OCI-LY1 (cell line): ENCODE measurements around the gene GALNT17.
A peak's percentile ranks its signal among the peaks of the same experiment; 100 is the strongest.
"Not testable (repeated sequence)": the region's sequence is repeated elsewhere in the genome, so short reads cannot be mapped to it uniquely, and the experiment has no call there.

Experiments
- H2AFZ ChIP-seq: fragments of 200-600 bp; sonication (generic), shearing (Covaris generic); 2 replicates; pipeline ENCODE4 v1.6.0; 2014; ENCODE audit warnings: antibody characterized with exemption, mild to moderate bottlenecking, low read length
- H3F3A ChIP-seq: fragments of 200-600 bp; sonication (generic), shearing (Covaris generic); 2 replicates; pipeline ENCODE4 v1.6.0; 2014; ENCODE audit warnings: mild to moderate bottlenecking, antibody characterized with exemption, low read length, moderate library complexity; ENCODE audit not compliant: insufficient read depth
- H3K27ac ChIP-seq: fragments of 200-600 bp; sonication (generic); 2 replicates; pipeline ENCODE4 v1.5.1; 2014; ENCODE audit warnings: low read length, mixed run types, mild to moderate bottlenecking, low read depth; ENCODE audit not compliant: poor library complexity, severe bottlenecking
- H3K27me3 ChIP-seq: fragments of 200-600 bp; sonication (generic); 2 replicates; pipeline ENCODE4 v1.6.0; 2014; ENCODE audit warnings: antibody characterized with exemption, mild to moderate bottlenecking, low read length, moderate library complexity; ENCODE audit not compliant: insufficient read depth
- H3K36me3 ChIP-seq: fragments of 200-600 bp; sonication (generic); 2 replicates; pipeline ENCODE4 v1.6.1; 2014; ENCODE audit warnings: mild to moderate bottlenecking, antibody characterized with exemption, low read length, moderate library complexity, mixed read lengths; ENCODE audit not compliant: insufficient read depth
- H3K4me1 ChIP-seq: fragments of 200-600 bp; sonication (generic); 2 replicates; pipeline ENCODE4 v1.5.1; 2014; ENCODE audit warnings: mild to moderate bottlenecking, low read length, moderate library complexity; ENCODE audit not compliant: insufficient read depth, severe bottlenecking
- H3K4me2 ChIP-seq: fragments of 200-600 bp; sonication (generic), shearing (Covaris generic); 2 replicates; pipeline ENCODE4 v1.6.1; 2014; ENCODE audit warnings: low read length
- H3K4me3 ChIP-seq: fragments of 200-600 bp; sonication (generic); 2 replicates; pipeline ENCODE4 v1.5.1; 2014; ENCODE audit warnings: low read length, low read depth, mild to moderate bottlenecking, mixed read lengths; ENCODE audit not compliant: poor library complexity, severe bottlenecking
- H3K79me2 ChIP-seq: fragments of 200-600 bp; shearing (Covaris generic); 2 replicates; pipeline ENCODE4 v1.6.1; 2016; ENCODE audit warnings: mixed run types, low read length, mixed read lengths; ENCODE audit not compliant: insufficient read depth
- H3K9ac ChIP-seq: fragments of 200-600 bp; sonication (generic), shearing (Covaris generic); 2 replicates; pipeline ENCODE4 v1.6.1; 2014; ENCODE audit warnings: mild to moderate bottlenecking, low read length, mixed read lengths
- H3K9me2 ChIP-seq: fragments of 200-600 bp; sonication (generic), shearing (Covaris generic); 2 replicates; pipeline ENCODE4 v1.6.1; 2014; ENCODE audit warnings: low read depth, mild to moderate bottlenecking, low read length, mixed read lengths
- H3K9me3 ChIP-seq: fragments of 200-600 bp; shearing (Covaris generic); 2 replicates; pipeline ENCODE4 v1.6.1; 2014; ENCODE audit warnings: low read length, mixed read lengths
- H4K20me1 ChIP-seq: fragments of 200-600 bp; sonication (generic), shearing (Covaris generic); 2 replicates; pipeline ENCODE4 v1.6.0; 2016; ENCODE audit warnings: mild to moderate bottlenecking, low read length; ENCODE audit not compliant: insufficient read depth
- EZH2 ChIP-seq: fragments of 200-600 bp; sonication (generic), shearing (Covaris generic); IDR thresholded peaks from 2 replicates; pipeline ENCODE4 v1.8.0; 2017; ENCODE audit warnings: borderline replicate concordance, mixed run types, mild to moderate bottlenecking, antibody characterized with exemption, low read length, moderate library complexity, mixed read lengths
- TF ChIP-seq, protein P1 (sequence below): fragments of 200-600 bp; sonication (generic), shearing (Covaris generic); IDR thresholded peaks from 2 replicates; pipeline ENCODE4 v1.5.1; 2017; ENCODE audit warnings: mild to moderate bottlenecking, antibody characterized with exemption, low read length, moderate library complexity, mixed read lengths

The GALNT17 gene

DNA sequence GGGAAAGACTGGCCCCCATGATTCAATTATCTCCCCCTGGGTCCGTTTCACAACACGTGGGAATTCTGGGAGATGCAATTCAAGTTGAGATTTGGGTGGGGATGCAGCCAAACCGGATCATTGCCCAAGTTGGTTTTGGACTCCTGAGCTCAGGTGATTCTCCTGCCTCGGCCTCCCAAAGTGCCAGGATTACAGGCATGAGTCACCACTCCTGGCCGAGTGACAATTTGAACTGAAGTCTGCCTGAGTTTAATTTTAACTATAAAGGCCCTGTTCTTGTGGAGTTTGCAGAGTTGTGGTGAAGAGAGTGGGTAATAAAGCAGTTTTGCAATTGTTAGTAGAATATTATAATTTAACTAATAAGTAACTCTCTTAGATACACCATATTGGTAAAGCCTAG, 78.3 kb downstream of the GALNT17 start:
- Histone ChIP-seq H3K4me3 (no peak overlapping the region), H4K20me1 (no peaks in the 10 kb centered on the region), H3K4me1 (no peaks in the 10 kb centered on the region), H3K9me3 (no peaks in the 10 kb centered on the region), H3K36me3 (no peaks in the 10 kb centered on the region), H3K9ac (no peak overlapping the region), H2AFZ (no peak overlapping the region), H3K27ac (no peak overlapping the region), H3K4me2 (no peak overlapping the region), H3F3A (no peaks in the 10 kb centered on the region), H3K79me2 (no peaks in the 10 kb centered on the region), H3K27me3 (no peaks in the 10 kb centered on the region), H3K9me2 (no peaks in the 10 kb centered on the region)
- TF ChIP-seq, protein P1, sequence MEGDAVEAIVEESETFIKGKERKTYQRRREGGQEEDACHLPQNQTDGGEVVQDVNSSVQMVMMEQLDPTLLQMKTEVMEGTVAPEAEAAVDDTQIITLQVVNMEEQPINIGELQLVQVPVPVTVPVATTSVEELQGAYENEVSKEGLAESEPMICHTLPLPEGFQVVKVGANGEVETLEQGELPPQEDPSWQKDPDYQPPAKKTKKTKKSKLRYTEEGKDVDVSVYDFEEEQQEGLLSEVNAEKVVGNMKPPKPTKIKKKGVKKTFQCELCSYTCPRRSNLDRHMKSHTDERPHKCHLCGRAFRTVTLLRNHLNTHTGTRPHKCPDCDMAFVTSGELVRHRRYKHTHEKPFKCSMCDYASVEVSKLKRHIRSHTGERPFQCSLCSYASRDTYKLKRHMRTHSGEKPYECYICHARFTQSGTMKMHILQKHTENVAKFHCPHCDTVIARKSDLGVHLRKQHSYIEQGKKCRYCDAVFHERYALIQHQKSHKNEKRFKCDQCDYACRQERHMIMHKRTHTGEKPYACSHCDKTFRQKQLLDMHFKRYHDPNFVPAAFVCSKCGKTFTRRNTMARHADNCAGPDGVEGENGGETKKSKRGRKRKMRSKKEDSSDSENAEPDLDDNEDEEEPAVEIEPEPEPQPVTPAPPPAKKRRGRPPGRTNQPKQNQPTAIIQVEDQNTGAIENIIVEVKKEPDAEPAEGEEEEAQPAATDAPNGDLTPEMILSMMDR, result no peak
- TF ChIP-seq EZH2, result no peak

DNA sequence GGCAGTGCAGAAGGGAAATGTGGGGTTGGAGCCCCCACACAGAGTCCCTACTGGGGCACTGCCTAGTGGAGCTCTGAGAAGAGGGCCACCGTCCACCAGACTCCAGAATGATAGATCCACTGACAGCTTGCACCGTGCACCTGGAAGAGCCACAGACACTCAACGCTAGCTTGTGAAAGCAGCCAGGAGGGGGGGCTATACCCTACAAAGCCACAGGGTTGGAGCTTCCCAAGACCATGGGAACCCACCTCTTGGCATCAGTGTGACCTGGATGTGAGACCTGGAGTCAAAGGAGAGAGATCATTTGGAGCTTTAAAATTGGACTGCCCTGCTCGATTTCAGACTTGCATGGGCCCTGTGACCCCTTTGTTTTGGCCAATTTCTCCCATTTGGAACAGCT, 80.5 kb downstream of the GALNT17 start:
- not testable (repeated sequence) for H3K79me2 ChIP-seq, H3K4me1 ChIP-seq, H4K20me1 ChIP-seq, H3K9ac ChIP-seq, H3K4me2 ChIP-seq, H3K27ac ChIP-seq, H3K36me3 ChIP-seq, H3K9me2 ChIP-seq, H3K9me3 ChIP-seq, H3F3A ChIP-seq, H3K4me3 ChIP-seq, H2AFZ ChIP-seq, H3K27me3 ChIP-seq

DNA sequence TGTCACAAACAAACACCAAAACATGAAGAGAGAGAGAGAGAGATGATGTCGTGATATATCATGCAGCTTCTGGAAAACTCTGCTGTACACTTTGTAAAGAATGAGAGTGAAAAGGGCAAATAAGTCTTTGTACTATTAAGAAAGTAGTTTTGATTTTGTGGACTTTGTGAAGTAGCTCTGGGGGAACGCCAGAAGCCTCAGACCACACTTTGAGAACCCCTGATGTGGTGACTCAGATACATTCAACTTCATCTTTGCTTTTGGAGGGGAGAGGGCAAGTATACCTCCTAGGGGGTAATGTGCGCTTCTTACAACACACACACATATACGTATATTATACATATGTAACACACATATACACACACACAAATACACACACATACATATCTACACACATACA, 84.3 kb downstream of the GALNT17 start:
- Histone ChIP-seq H3K36me3 (no peaks in the 10 kb centered on the region), H4K20me1 (no peaks in the 10 kb centered on the region), H3K79me2 (no peaks in the 10 kb centered on the region), H3K27me3 (no peaks in the 10 kb centered on the region), H3K4me2 (no peak overlapping the region), H3F3A (no peaks in the 10 kb centered on the region), H3K27ac (no peak overlapping the region), H3K4me3 (no peak overlapping the region), H3K9me2 (no peaks in the 10 kb centered on the region), H3K9me3 (no peaks in the 10 kb centered on the region), H3K4me1 (no peaks in the 10 kb centered on the region), H3K9ac (no peak overlapping the region), H2AFZ (no peak overlapping the region)
- TF ChIP-seq, protein P1, result no peak
- TF ChIP-seq EZH2, result no peak

DNA sequence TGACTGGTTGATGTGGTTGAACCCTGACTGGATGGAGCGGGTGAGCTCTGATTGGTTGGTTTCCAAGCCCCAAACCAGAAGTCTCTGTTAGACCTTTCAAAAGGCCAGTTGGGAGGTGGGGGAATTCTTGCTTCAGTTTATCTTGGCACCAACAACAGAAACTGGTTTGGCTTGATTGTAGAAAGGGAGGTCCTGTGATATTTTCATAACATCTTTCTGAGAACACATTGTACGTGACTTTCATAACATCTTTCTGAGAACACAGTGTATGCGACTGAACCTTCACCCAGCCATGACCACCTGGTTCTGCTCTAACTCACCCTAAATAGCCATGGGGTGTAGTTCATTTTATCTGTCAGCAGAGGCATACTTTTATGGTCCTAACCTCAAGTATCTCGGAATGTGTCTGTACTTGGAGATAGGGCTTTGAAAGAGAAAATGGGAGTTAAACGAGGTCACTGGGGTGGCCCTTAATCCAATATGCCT, 88.3 kb downstream of the GALNT17 start:
- Histone ChIP-seq H3K9ac (no peak overlapping the region), H3K27me3 (no peaks in the 10 kb centered on the region), H2AFZ (no peak overlapping the region), H3K27ac (no peak overlapping the region), H3K9me3 (no peaks in the 10 kb centered on the region), H3K9me2 (no peaks in the 10 kb centered on the region), H3K4me1 (no peaks in the 10 kb centered on the region), H3K36me3 (no peaks in the 10 kb centered on the region), H3K4me3 (no peak overlapping the region), H4K20me1 (no peaks in the 10 kb centered on the region), H3K4me2 (no peak overlapping the region), H3K79me2 (no peaks in the 10 kb centered on the region), H3F3A (no peaks in the 10 kb centered on the region)
- TF ChIP-seq, protein P1, result peak; percentile 20; the same call in 1 of the 2 replicates
- TF ChIP-seq EZH2, result no peak
